ENCODE results near the gene ZNF212.

The ZNF212 gene

DNA sequence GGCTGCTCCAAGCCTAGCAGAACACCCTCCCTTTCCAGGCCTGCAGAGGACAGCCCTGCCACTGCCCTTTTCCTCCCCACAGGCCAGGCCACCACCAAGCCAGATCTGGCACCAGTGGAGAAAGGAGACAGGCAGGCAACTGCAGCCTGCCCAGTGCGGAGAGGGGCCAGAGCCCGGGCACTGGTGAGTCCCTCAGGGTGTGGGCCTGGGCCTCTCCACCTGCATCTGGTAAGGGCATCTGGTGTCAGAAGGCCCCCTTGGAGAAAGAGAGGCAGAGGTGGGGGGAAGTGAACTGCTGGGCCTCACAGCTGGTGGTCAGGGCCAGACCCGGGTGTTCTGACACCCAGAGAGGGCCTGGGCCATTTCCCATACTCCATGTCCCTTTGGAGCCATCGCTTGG, 50.4 kb downstream of the ZNF212 start:
- FAIRE-seq: no peak

- FAIRE-seq: no peak
These were observed 51.8 kb downstream of the ZNF212 start for GRCh38 chr7:149291036-149291780.

- FAIRE-seq: no peak
These were observed 52.5 kb downstream of the ZNF212 start for GRCh38 chr7:149291781-149292461.

- FAIRE-seq: no peak
These were observed 53.0 kb downstream of the ZNF212 start for GRCh38 chr7:149292462-149292823.

GRCh38 chr7:149293338-149293737, 53.9 kb downstream of the ZNF212 start:
- FAIRE-seq: no peak

- no peak for FAIRE-seq
These were observed 54.6 kb downstream of the ZNF212 start for GRCh38 chr7:149293946-149294633.

- no peak for FAIRE-seq
These were observed 55.4 kb downstream of the ZNF212 start for GRCh38 chr7:149294634-149295480.

- no peak for FAIRE-seq
These were observed 56.0 kb downstream of the ZNF212 start for GRCh38 chr7:149295481-149295850.

- FAIRE-seq: no peak
These were observed 56.9 kb downstream of the ZNF212 start for GRCh38 chr7:149296368-149296767.

DNA sequence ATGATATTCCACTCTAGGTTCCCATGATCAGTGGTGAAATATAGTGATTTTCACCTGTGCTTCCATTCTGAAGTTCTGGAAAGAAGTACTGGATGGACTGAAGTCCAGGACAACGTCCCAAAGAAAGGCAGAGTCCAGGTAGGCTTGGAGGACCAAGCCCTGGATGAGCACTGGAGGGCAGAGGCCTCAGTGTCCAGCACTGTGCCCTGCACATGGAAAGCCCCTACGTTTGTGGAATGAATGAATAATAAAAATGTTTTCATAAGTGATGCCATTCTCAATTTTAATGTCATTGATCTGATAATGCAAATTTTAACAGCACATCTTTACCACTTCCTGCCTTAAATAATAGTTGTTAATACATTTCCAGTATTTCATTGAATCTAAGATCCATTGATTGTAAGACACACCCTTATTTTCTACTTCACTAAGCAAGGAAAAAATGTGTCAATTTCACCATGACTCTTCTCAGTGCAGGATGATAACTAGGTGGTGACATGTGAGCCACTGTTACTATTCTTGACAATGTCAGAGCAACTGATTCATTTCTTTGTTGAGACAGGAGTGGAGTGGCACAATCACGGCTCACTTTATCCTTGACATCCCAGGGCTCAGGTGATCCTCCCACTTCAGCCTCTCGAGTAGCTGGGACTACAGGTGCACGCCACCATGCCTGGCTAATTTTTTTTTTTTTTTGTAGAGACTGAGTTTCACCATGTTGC, 57.7 kb downstream of the ZNF212 start:
- FAIRE-seq: no peak

DNA sequence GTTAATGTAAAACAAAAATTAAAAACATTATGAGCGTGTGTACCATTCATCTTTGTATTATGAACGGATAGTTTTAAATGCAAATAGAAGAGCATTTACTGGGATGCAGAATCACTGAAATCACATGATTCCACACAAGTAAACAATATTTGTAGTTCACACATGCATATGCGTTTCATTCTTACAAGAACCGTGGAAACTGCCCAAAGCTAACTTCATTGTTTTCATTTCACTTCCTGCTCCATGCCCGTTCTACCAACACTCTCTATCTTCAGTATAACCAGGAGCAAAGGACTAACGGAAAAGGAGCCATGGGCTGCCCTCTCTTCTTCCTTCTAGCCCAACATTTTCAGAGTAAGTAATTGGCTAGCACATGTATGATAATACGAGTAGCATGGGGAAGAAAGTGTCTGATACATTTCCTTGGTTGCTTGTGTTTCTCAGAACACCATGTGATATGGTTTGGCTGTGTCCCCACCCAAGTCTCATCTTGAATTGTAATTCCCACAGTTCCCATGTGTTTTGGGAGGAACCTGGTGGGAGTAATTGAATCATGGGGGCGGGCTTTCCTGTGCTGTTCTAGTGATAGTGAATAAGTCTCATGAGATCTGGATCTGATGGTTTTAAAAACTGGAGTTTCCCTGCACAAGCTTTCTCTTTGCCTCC, 61.3 kb downstream of the ZNF212 start:
- no peak for FAIRE-seq

- no peak for FAIRE-seq
These were observed 62.8 kb downstream of the ZNF212 start for GRCh38 chr7:149302222-149302621.

DNA sequence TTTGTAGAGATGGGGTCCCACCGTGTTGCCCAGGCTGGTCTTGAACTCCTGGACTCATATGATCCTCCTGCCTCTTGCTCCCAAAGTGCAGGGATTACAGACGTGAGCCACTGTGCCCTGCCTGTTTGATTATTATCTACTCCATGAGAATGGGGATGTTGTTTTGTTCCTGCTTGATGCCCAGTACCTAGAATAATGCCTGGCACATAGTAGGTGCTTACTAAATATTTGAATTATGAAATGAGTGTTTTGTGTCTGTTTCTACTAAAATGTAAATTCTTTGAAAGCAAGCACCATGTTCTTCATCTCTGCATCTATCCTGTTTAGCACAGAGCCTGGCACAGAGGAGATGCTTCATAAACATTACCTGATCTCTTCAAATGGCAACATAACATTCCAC, 63.4 kb downstream of the ZNF212 start:
- no peak for FAIRE-seq

GRCh38 chr7:149304006-149304405, 64.6 kb downstream of the ZNF212 start:
- FAIRE-seq: no peak
